Measurements from ENCODE around the gene PPP1R13B.
"Not testable (repeated sequence)": the region's sequence is repeated elsewhere in the genome, so short reads cannot be mapped to it uniquely, and the experiment has no call there.

PPP1R13B gene

DNA sequence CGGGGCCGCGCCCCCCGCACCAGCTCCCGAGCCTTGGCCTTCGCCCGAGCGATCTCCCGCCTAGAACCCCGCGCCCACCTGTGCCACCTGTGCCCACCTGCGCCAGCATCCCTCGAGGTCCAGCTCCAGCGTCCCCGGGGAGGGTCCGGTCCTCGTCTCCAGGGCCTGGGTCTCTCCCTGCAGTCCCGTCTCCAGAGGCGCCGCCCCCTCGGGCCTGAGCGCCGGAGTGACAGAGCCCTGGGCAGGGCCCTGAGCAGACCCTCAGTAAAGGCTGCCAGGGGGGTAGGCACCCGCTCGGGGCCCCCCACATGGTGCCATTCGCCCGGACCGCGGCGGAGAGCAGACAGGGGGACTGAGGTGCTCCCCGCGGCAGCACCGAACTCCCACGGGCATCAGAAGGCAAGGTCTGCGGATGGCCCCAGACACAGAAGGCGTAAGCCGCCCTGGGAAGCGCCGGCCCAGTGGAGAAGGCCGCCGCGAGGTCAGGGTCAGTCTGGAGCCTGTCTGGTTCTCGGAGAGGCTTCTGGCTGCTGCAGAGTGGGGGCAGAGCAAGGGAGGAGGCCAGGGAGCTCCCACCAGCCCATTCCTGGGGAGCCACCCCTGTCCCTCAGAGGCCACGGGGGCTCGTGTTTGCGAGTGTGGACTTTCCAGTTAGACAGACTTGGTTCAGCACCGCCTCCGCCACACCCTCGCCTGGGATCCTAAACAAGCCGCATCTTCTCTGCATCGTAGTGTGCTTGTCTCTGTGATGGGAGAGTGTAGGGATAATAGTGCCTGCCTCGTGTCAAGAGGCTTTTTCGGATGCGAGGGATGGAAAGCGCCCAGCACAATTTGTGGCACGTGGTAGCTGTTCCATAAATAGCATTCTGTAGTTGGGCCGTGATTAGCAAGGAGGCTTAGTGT, 1.1 kb upstream of the PPP1R13B start:
- TF ChIP-seq, protein P1, sequence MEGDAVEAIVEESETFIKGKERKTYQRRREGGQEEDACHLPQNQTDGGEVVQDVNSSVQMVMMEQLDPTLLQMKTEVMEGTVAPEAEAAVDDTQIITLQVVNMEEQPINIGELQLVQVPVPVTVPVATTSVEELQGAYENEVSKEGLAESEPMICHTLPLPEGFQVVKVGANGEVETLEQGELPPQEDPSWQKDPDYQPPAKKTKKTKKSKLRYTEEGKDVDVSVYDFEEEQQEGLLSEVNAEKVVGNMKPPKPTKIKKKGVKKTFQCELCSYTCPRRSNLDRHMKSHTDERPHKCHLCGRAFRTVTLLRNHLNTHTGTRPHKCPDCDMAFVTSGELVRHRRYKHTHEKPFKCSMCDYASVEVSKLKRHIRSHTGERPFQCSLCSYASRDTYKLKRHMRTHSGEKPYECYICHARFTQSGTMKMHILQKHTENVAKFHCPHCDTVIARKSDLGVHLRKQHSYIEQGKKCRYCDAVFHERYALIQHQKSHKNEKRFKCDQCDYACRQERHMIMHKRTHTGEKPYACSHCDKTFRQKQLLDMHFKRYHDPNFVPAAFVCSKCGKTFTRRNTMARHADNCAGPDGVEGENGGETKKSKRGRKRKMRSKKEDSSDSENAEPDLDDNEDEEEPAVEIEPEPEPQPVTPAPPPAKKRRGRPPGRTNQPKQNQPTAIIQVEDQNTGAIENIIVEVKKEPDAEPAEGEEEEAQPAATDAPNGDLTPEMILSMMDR (IDR thresholded peaks at IDR 0.05; ENCODE audit: low read depth, low read length) = no peak
- no peak for DNase-seq (ENCODE audit: extremely low read depth, low read depth)

GRCh38 chr14:103846543-103847450, 578 bp downstream of the PPP1R13B start:
- TF ChIP-seq, protein P1 (IDR thresholded peaks at IDR 0.05; ENCODE audit: low read depth, low read length) = no peak
- no peak for DNase-seq (ENCODE audit: extremely low read depth, low read depth)

DNA sequence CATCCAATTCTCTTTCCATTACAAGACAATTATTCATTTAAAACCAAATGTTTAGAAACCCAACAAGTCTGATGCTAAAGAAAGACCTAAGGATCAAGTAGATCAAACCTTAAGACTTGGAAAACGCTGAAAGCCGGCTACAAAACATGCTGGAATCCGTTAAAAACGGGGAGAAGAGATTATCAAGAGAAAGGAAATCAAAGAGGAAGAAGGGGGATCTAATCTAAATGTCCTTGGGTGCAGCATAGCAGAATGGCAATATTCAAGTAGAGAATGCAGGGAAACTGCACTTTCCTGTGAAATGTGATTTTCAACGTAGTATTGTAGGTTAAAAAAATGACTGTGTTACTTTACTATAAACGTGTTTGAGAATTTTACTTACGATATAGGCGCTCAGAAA, 1.3 kb downstream of the PPP1R13B start:
- TF ChIP-seq, protein P1 (IDR thresholded peaks at IDR 0.05; ENCODE audit: low read depth, low read length) = no peak
- no peak for DNase-seq (ENCODE audit: extremely low read depth, low read depth)

GRCh38 chr14:103845327-103845726, 2.0 kb downstream of the PPP1R13B start:
- no peak for DNase-seq (ENCODE audit: extremely low read depth, low read depth)
- TF ChIP-seq, protein P1 (IDR thresholded peaks at IDR 0.05; ENCODE audit: low read depth, low read length) = no peak

DNA sequence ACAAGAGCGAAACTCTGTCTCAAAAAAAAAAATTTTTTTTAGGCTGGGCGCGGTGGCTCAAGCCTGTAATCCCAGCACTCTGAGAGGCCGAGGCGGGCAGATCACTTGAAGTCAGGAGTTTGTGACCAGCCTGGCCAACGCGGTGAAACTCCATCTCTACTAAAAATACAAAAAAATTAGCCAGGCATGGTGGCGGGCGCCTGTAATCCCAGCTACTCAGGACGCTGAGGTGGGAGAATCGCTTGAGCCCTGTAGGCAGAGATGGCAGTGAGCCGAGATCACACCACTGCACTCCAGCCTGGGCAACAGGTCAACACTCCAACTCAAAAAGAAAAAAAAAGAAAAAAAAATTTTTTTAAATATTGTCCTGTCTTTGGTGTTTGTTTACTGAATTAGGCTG, 6.1 kb downstream of the PPP1R13B start:
- DNase-seq (ENCODE audit: extremely low read depth, low read depth) = not testable (repeated sequence)

- DNase-seq (ENCODE audit: extremely low read depth, low read depth) = no peak
- TF ChIP-seq, protein P1 (IDR thresholded peaks at IDR 0.05; ENCODE audit: low read depth, low read length) = no peak
Observed at GRCh38 chr14:103840014-103840413, 7.4 kb downstream of the PPP1R13B start.

DNA sequence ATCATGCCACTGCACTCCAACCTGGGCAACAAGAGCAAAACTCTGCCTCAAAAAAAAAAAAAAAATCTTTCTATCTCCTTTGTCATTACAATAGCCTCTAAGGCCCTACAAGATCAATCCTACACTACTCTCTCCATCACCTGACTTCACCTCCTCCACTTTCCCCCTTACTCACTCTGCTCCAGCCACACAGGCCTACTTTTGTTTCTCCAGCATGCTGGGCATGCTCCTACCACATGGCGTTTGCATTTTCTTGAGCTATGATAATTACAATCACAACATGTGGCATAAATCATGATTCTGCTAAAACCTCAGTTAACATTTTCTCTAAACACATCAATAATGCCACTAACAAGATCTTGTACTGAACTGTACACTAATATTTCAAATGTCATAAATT, 7.8 kb downstream of the PPP1R13B start:
- TF ChIP-seq, protein P1 (IDR thresholded peaks at IDR 0.05; ENCODE audit: low read depth, low read length) = no peak
- no peak for DNase-seq (ENCODE audit: extremely low read depth, low read depth)
